ENCODE results near the gene PPCS. TPM values are rescaled to one million over a fixed set of nuclear protein-coding genes. Genes with fewer than 3 reads are reported as not detected.

The PPCS gene
- total and polyA plus RNA-seq, 9 of the 15 experiments (the other 6 are each of a cell fraction or from before 2014, with no cell fraction given): 7.9 to 34.6 (median 14.8) TPM

- H3K27me3 ChIP-seq (ENCODE audit: control insufficient read depth in 2 of 2, insufficient read depth in 2 of 2, low read length in 2 of 2): peaks cover 13 to 22% of the 10 kb centered on the region in 2 experiments; a peak in 4 of 5 replicates
- no peaks in the 10 kb centered on the region for H3K36me3 ChIP-seq (ENCODE audit: control insufficient read depth, insufficient read depth, low read length)
- ChIA-PET POLR2A (interaction anchor here (0.9 kb wide), 1 partner anchor 11 kb away, joined by 3 read pairs; no protein-coding TSS in a partner anchor), CTCF (ENCODE audit: low intra/inter-chr PET ratio) (no interaction called here)
- no peak overlapping the region for H3K27ac ChIP-seq (ENCODE audit: extremely low read depth, low read depth, low read length)
- FAIRE-seq (no peak), DNase-seq (ENCODE audit: extremely low read depth in 1 of 4, low spot score in 3 of 4) (no peak), ATAC-seq (no peak)
- no peaks in the 10 kb centered on the region for H3K9me1 ChIP-seq (ENCODE audit: control insufficient read depth, insufficient read depth, low read length)
- H3K4me1 ChIP-seq (replicated peaks in 1 of 2; ENCODE audit: control insufficient read depth in 2 of 2, insufficient read depth in 2 of 2, low read length in 2 of 2): no peaks in the 10 kb centered on the region
- no peaks in the 10 kb centered on the region for H3K9me3 ChIP-seq (replicated peaks; ENCODE audit: control insufficient read depth, insufficient read depth, low read depth, low read length)
- no peaks in the 10 kb centered on the region for H3K79me2 ChIP-seq (ENCODE audit: control insufficient read depth, insufficient read depth, low read length)
- BruUV-seq (replicated peaks): no TSS peak
- no peaks in the 10 kb centered on the region for H4K20me1 ChIP-seq (replicated peaks; ENCODE audit: control insufficient read depth, insufficient read depth, low read length)
- TF ChIP-seq RB1 (IDR thresholded peaks at IDR 0.05; ENCODE audit: low read depth) (no peak), SRSF7 (optimal IDR thresholded peaks at IDR 0.05; ENCODE audit: low read depth, low read length) (no peak), ZBTB26 (CRISPR knock-in tag; IDR thresholded peaks at IDR 0.05) (no peak), KDM4B (IDR thresholded peaks at IDR 0.05; ENCODE audit: borderline replicate concordance in 2 of 2, low read depth in 1 of 2) (no peak), SMARCA5 (IDR thresholded peaks at IDR 0.05) (no peak)
- no peak overlapping the region for H3K4me2 ChIP-seq (ENCODE audit: insufficient read depth, low read length)
- WGBS (ENCODE audit: insufficient coverage, low coverage, missing lambda C conversion rate): 2% methylated on average over 4 of the region's 4 CpGs
- H2AFZ ChIP-seq (ENCODE audit: low read depth, low read length): no peak overlapping the region
- no peak overlapping the region for H3K9ac ChIP-seq (ENCODE audit: insufficient read depth in 1 of 2, low read depth in 2 of 2, low read length in 2 of 2)
- no peak overlapping the region for H3K4me3 ChIP-seq
- in situ Hi-C loops (cut with MboI) (no loop called here), intact Hi-C loops (cut with micrococcal nuclease) (no loop called here)
Observed at GRCh38 chr1:42432714-42433113, 23.6 kb upstream of the PPCS start.

- Histone ChIP-seq H3K9me3 (replicated peaks; ENCODE audit: control insufficient read depth, insufficient read depth, low read depth, low read length) (no peaks in the 10 kb centered on the region), H3K4me2 (ENCODE audit: insufficient read depth, low read length) (no peak overlapping the region), H3K4me1 (replicated peaks in 1 of 2; ENCODE audit: control insufficient read depth in 2 of 2, insufficient read depth in 2 of 2, low read length in 2 of 2) (no peaks in the 10 kb centered on the region), H2AFZ (ENCODE audit: low read depth, low read length) (no peak overlapping the region), H4K20me1 (replicated peaks; ENCODE audit: control insufficient read depth, insufficient read depth, low read length) (no peaks in the 10 kb centered on the region), H3K36me3 (ENCODE audit: control insufficient read depth, insufficient read depth, low read length) (no peaks in the 10 kb centered on the region), H3K9ac (ENCODE audit: insufficient read depth in 1 of 2, low read depth in 2 of 2, low read length in 2 of 2) (no peak overlapping the region), H3K27ac (ENCODE audit: extremely low read depth, low read depth, low read length) (no peak overlapping the region), H3K4me3 (no peak overlapping the region), H3K27me3 (ENCODE audit: control insufficient read depth in 2 of 2, insufficient read depth in 2 of 2, low read length in 2 of 2) (peaks cover 17 to 28% of the 10 kb centered on the region in 2 experiments; a peak in 4 of 5 replicates), H3K79me2 (ENCODE audit: control insufficient read depth, insufficient read depth, low read length) (no peaks in the 10 kb centered on the region), H3K9me1 (ENCODE audit: control insufficient read depth, insufficient read depth, low read length) (no peaks in the 10 kb centered on the region)
- no peak for FAIRE-seq
- no peak for ATAC-seq
- DNase-seq (ENCODE audit: extremely low read depth in 1 of 4, low spot score in 3 of 4): no peak
- POLR2A ChIA-PET: interaction anchor here (0.9 to 1.8 kb wide), 3 partner anchors 11 to 17 kb away, joined by 3 to 5 read pairs (median 3); no protein-coding TSS in a partner anchor
- CTCF ChIA-PET (ENCODE audit: low intra/inter-chr PET ratio): no interaction called here
- 0% methylated on average over 6 of the region's 6 CpGs for WGBS (ENCODE audit: insufficient coverage, low coverage, missing lambda C conversion rate)
- BruUV-seq (replicated peaks): no TSS peak
- intact Hi-C loops (cut with micrococcal nuclease): no loop called here
- in situ Hi-C loops (cut with MboI): no loop called here
- TF ChIP-seq PHF8 (IDR thresholded peaks at IDR 0.05; ENCODE audit: borderline replicate concordance, low read length) (no peak), NFXL1 (CRISPR knock-in tag; IDR thresholded peaks at IDR 0.05) (no peak), STAT6 (CRISPR knock-in tag; IDR thresholded peaks at IDR 0.05) (no peak), THAP12 (CRISPR knock-in tag; IDR thresholded peaks at IDR 0.05) (no peak)
Observed at GRCh38 chr1:42433369-42433768, 23.0 kb upstream of the PPCS start.

Data from K562 (cell line).